Stimulated activated CD8-positive, alpha-beta memory T cell treated with anti-CD3 and anti-CD28 coated beads, Interleukin-15, amount 100 ng/mL, for 48 hours (primary cell): ENCODE results near the gene RANBP9.

Experiments used
- DNase-seq, 2 donors: peaks; one replicate each; pipeline ENCODE4 v3.0.0-alpha.2; 2020; ENCODE audit warnings: low read depth in 2 of 2

The RANBP9 gene

GRCh38 chr6:13653296-13653695 lies 58.3 kb downstream of the RANBP9 start:
- DNase-seq = no peak

GRCh38 chr6:13649393-13649792 lies 62.2 kb downstream of the RANBP9 start:
- DNase-seq = no peak

GRCh38 chr6:13648850-13649249 lies 62.8 kb downstream of the RANBP9 start:
- DNase-seq = no peak

- no peak for DNase-seq
Observed at GRCh38 chr6:13643125-13643524, 68.5 kb downstream of the RANBP9 start.

- DNase-seq = no peak
Observed at GRCh38 chr6:13641315-13641714, 70.3 kb downstream of the RANBP9 start.

GRCh38 chr6:13638626-13639025 lies 73.0 kb downstream of the RANBP9 start:
- no peak for DNase-seq

- DNase-seq = no peak
Observed at GRCh38 chr6:13638014-13638413, 73.6 kb downstream of the RANBP9 start.

- no peak for DNase-seq
Observed at GRCh38 chr6:13635948-13636658, 75.5 kb downstream of the RANBP9 start.

- DNase-seq = no peak
Observed at GRCh38 chr6:13633343-13633742, 78.3 kb downstream of the RANBP9 start.

GRCh38 chr6:13630499-13630898 lies 81.1 kb downstream of the RANBP9 start:
- no peak for DNase-seq

- DNase-seq = no peak
Observed at GRCh38 chr6:13629459-13630116, 82.0 kb downstream of the RANBP9 start.

GRCh38 chr6:13624871-13625288 lies 86.8 kb downstream of the RANBP9 start:
- DNase-seq = no peak

GRCh38 chr6:13617066-13617465 lies 94.6 kb downstream of the RANBP9 start:
- DNase-seq = no peak

- DNase-seq = peak; percentile 12 to 29
Observed at GRCh38 chr6:13615792-13616120, 95.9 kb downstream of the RANBP9 start.

- peak; percentile 95 to 97 for DNase-seq
Observed at GRCh38 chr6:13614926-13615791, 96.5 kb downstream of the RANBP9 start, which contains the start of gene NOL7. Gene NOL7 (plus strand): TSS chr6:13615335. CDS start chr6:13615359, 24 bp downstream.

GRCh38 chr6:13614126-13614925 lies 97.3 kb downstream of the RANBP9 start:
- DNase-seq = peak in 1 of 2 donors; percentile 15

- DNase-seq = no peak
Observed at GRCh38 chr6:13613029-13613594, 98.5 kb downstream of the RANBP9 start.

GRCh38 chr6:13611715-13612114 lies 99.9 kb downstream of the RANBP9 start:
- DNase-seq = no peak

GRCh38 chr6:13605634-13606033 lies 106.0 kb downstream of the RANBP9 start:
- no peak for DNase-seq

GRCh38 chr6:13604546-13605416 lies 106.9 kb downstream of the RANBP9 start:
- DNase-seq = no peak
